GM19324 (cell line): ENCODE results near the gene ANXA2R.

ENCODE experiments used
- ATAC-seq: cut with Tn5 transposase; IDR thresholded peaks from one replicate; pipeline ENCODE4 v1.9.1; 2021; ENCODE audit warnings: mild to moderate bottlenecking, moderate library complexity; ENCODE audit not compliant: unreplicated experiment, low FRiP score

ANXA2R gene

GRCh38 chr5:43006424-43007202 lies 33.5 kb downstream of the ANXA2R start:
- no peak for ATAC-seq

- no peak for ATAC-seq
Measured at GRCh38 chr5:43005031-43005430, 35.1 kb downstream of the ANXA2R start.

GRCh38 chr5:43001748-43002147 lies 38.4 kb downstream of the ANXA2R start:
- ATAC-seq = no peak

- ATAC-seq = no peak
Measured at GRCh38 chr5:43000914-43001313, 39.2 kb downstream of the ANXA2R start.

GRCh38 chr5:43000111-43000840 lies 39.8 kb downstream of the ANXA2R start:
- no peak for ATAC-seq

- no peak for ATAC-seq
Measured at GRCh38 chr5:42995360-42995751, 44.8 kb downstream of the ANXA2R start.

- ATAC-seq = peak; percentile 68
Measured at GRCh38 chr5:42994555-42995359, 45.4 kb downstream of the ANXA2R start.

- ATAC-seq = no peak
Measured at GRCh38 chr5:42994246-42994554, 45.9 kb downstream of the ANXA2R start.

- ATAC-seq = no peak
Measured at GRCh38 chr5:42993516-42994245, 46.4 kb downstream of the ANXA2R start.

GRCh38 chr5:42992088-42992879 lies 47.8 kb downstream of the ANXA2R start:
- ATAC-seq = peak; percentile 40

- ATAC-seq = peak; percentile 27
Measured at GRCh38 chr5:42991404-42992087, 48.6 kb downstream of the ANXA2R start.

GRCh38 chr5:42990892-42991291 lies 49.2 kb downstream of the ANXA2R start:
- no peak for ATAC-seq
